Caco-2 (cell line): ENCODE results near the gene RTL1. TPM values are rescaled to one million over a fixed set of nuclear protein-coding genes. Genes with fewer than 3 reads are reported as not detected.

ENCODE experiments used
- BruUV-seq: library from RNA; stranded (reverse); fragments of 400-500 nt; replicated peaks from 2 replicates; lab custom pipeline; 2021; lab: Mats Ljungman, UMichigan
- CTCF ChIA-PET: fragments of 300-600 bp; sonication (Branson Sonifier 250); formaldehyde crosslinking; loops from one replicate; lab custom pipeline; 2022; ENCODE audit warnings: antibody characterized with exemption; lab: Charles Lee
- POLR2A ChIA-PET: fragments of 300-600 bp; sonication (Branson Sonifier 250); formaldehyde crosslinking; loops from one replicate; lab custom pipeline; 2022; ENCODE audit warnings: antibody characterized with exemption; lab: Charles Lee
- DNase-seq, 2 experiments: peaks; one replicate each; pipeline versions ENCODE4 v3.0.0 to v3.0.0-alpha.2; 2020 to 2022
- H3K27me3 ChIP-seq: replicated peaks from 2 replicates; pipeline ENCODE4 v1.6.0; 2011; ENCODE audit warnings: low read length; ENCODE audit not compliant: control insufficient read depth, insufficient read depth
- H3K36me3 ChIP-seq: 2 replicates; pipeline ENCODE4 v1.5.1; 2011; ENCODE audit warnings: low read length; ENCODE audit not compliant: control insufficient read depth, insufficient read depth
- H3K4me1 ChIP-seq: fragments of 250-450 bp; sonication (Bioruptor Pico); 2 replicates; pipeline ENCODE4 v1.5.1; 2020; ENCODE audit warnings: mild to moderate bottlenecking
- H3K4me3 ChIP-seq: 2 replicates; pipeline ENCODE4 v1.5.1; 2011; ENCODE audit warnings: low read depth, mild to moderate bottlenecking, control low read depth, low read length
- H3K9me3 ChIP-seq: fragments of 250-450 bp; sonication (Bioruptor Pico); 2 replicates; pipeline ENCODE4 v1.5.1; 2020; ENCODE audit warnings: mild to moderate bottlenecking, moderate library complexity
- H3K27ac Mint-ChIP-seq: one replicate; pipeline ENCODE4 v1.8.0; 2022; ENCODE audit warnings: mixed read lengths; ENCODE audit not compliant: unreplicated experiment
- H3K27me3 Mint-ChIP-seq: one replicate; pipeline ENCODE4 v1.8.0; 2022; ENCODE audit warnings: mixed read lengths; ENCODE audit not compliant: insufficient read depth, unreplicated experiment
- H3K36me3 Mint-ChIP-seq: one replicate; pipeline ENCODE4 v1.8.0; 2022; ENCODE audit warnings: mild to moderate bottlenecking, mixed read lengths; ENCODE audit not compliant: insufficient read depth, unreplicated experiment
- H3K4me1 Mint-ChIP-seq: one replicate; pipeline ENCODE4 v1.8.0; 2022; ENCODE audit warnings: low read depth, mixed read lengths; ENCODE audit not compliant: unreplicated experiment
- H3K4me3 Mint-ChIP-seq: one replicate; pipeline ENCODE4 v1.8.0; 2022; ENCODE audit warnings: mild to moderate bottlenecking, moderate library complexity, mixed read lengths; ENCODE audit not compliant: unreplicated experiment
- H3K9me3 Mint-ChIP-seq: one replicate; pipeline ENCODE4 v1.8.0; 2022; ENCODE audit warnings: mixed read lengths; ENCODE audit not compliant: unreplicated experiment
- intact Hi-C: fragments of 100-400 bp; cut with micrococcal nuclease; formaldehyde crosslinking; loops from one replicate; pipeline ENCODE4 v1.10.0; 2022; ENCODE audit not compliant: unreplicated experiment
- total RNA-seq: library from RNA; stranded (reverse); gene quantifications from 2 replicates; pipeline ENCODE4 v1.2.3, GENCODE V29; 2022
- TF ChIP-seq, protein P1 (sequence below), 2 experiments: fragments of 200-600 bp in 1 of 2; IDR thresholded peaks; 1 replicate in 1 of 2; 2 replicates in 1 of 2; pipeline versions ENCODE4 v1.5.1 to v1.8.0; 2011 to 2022; ENCODE audit warnings: antibody characterized with exemption in 1 of 2, control low read depth in 1 of 2, inconsistent platforms in 1 of 2, low read depth in 1 of 2, low read length in 1 of 2, mild to moderate bottlenecking in 1 of 2, moderate library complexity in 1 of 2; ENCODE audit not compliant: insufficient read depth in 1 of 2, severe bottlenecking in 1 of 2, unreplicated experiment in 1 of 2

RTL1 gene
- total RNA-seq, 1 experiment from 2014 or later = not detected

DNA sequence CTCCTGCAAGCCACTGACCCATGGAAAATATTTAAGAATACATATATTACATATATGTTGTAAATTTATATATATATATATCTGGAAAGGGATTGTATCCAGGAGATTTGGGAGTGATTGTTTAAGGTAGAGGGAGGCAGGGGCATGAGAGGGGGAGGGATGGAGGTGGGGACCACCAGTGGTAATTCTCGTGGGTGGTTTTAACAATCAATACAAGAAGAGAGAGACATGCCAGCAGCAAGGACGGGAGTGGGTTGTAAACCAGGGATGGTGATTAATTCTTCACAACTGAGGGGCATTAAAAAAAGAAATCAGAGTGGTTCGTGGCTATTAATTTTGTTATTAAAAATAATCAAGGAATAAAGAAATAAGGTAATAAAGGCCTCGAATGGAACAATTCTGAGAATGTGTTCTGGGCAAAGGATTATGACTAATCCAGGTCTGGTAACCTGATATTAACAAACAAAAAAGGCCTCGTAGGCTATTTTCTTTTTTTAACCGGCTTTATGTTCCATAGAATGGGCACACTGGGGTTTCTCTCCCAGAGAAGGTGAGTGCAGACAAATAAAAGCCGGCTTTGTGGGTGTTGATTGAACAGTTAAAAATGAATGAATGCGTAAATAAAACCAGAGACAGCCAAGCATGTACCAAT is 8.3 kb upstream of the RTL1 start:
- no TSS peak for BruUV-seq
- ChIA-PET CTCF (no interaction called here), POLR2A (no interaction called here)
- no peak overlapping the region for H3K4me3 Mint-ChIP-seq
- H3K9me3 Mint-ChIP-seq = no peaks in the 10 kb centered on the region
- H3K27ac Mint-ChIP-seq = no peak overlapping the region
- Histone ChIP-seq H3K27me3 (no peaks in the 10 kb centered on the region), H3K36me3 (no peaks in the 10 kb centered on the region), H3K4me1 (no peaks in the 10 kb centered on the region), H3K9me3 (no peaks in the 10 kb centered on the region), H3K4me3 (no peak overlapping the region)
- intact Hi-C loops = no loop called here
- TF ChIP-seq, protein P1, sequence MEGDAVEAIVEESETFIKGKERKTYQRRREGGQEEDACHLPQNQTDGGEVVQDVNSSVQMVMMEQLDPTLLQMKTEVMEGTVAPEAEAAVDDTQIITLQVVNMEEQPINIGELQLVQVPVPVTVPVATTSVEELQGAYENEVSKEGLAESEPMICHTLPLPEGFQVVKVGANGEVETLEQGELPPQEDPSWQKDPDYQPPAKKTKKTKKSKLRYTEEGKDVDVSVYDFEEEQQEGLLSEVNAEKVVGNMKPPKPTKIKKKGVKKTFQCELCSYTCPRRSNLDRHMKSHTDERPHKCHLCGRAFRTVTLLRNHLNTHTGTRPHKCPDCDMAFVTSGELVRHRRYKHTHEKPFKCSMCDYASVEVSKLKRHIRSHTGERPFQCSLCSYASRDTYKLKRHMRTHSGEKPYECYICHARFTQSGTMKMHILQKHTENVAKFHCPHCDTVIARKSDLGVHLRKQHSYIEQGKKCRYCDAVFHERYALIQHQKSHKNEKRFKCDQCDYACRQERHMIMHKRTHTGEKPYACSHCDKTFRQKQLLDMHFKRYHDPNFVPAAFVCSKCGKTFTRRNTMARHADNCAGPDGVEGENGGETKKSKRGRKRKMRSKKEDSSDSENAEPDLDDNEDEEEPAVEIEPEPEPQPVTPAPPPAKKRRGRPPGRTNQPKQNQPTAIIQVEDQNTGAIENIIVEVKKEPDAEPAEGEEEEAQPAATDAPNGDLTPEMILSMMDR (IDR thresholded peaks at IDR 0.05; ENCODE audit: insufficient read depth in 1 of 2, low read depth in 1 of 2, low read length in 1 of 2, severe bottlenecking in 1 of 2, unreplicated experiment in 1 of 2) = no peak
- no peaks in the 10 kb centered on the region for H3K36me3 Mint-ChIP-seq
- peaks cover 6% of the 10 kb centered on the region for H3K27me3 Mint-ChIP-seq
- H3K4me1 Mint-ChIP-seq = no peaks in the 10 kb centered on the region
- DNase-seq = no peak

DNA sequence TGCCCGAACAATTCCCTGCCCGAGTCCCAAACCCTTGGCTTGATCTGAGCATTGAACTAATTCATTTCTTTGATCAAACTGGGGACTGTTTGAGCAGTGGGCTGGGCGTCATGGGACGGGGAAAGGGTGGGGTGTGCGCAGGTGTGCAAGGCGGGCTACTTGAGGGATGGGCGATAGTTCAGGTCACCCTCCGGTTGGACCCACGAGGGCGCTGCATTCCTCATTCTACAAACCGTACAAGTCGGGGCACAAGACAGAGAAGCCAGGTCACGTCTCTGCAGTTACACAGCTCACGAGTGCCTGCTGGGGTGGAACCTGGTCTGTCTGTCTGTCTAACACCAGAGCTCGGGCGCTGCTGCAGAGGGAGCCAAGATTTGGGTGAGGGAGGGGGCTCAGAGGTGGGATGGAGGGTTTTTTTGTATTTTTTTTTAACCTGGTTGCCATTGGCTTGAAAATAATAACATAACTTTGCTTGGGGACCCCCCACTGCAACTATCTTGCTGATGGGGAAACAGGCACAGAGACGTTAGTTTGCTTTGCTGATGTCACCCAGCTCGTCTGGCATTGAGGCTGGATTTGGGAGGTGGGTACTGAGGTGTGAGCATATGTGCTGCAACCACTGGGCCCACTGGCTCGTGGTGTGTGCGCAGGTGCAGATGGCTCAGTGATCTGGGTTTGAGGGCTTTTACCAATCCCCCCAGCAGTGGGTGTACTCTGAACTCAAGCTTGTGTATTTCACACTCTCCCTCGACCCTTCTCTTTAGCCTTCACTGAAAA is 7.6 kb upstream of the RTL1 start:
- H3K36me3 ChIP-seq = no peaks in the 10 kb centered on the region
- peaks cover 6% of the 10 kb centered on the region for H3K27me3 Mint-ChIP-seq
- H3K4me1 ChIP-seq = no peaks in the 10 kb centered on the region
- intact Hi-C loops = no loop called here
- H3K9me3 Mint-ChIP-seq = no peaks in the 10 kb centered on the region
- CTCF ChIA-PET = no interaction called here
- no peak for DNase-seq
- no peaks in the 10 kb centered on the region for H3K36me3 Mint-ChIP-seq
- no peak overlapping the region for H3K27ac Mint-ChIP-seq
- no peak overlapping the region for H3K4me3 ChIP-seq
- TF ChIP-seq, protein P1 (IDR thresholded peaks at IDR 0.05; ENCODE audit: insufficient read depth in 1 of 2, low read depth in 1 of 2, low read length in 1 of 2, severe bottlenecking in 1 of 2, unreplicated experiment in 1 of 2) = no peak
- H3K27me3 ChIP-seq = no peaks in the 10 kb centered on the region
- H3K9me3 ChIP-seq = no peaks in the 10 kb centered on the region
- no TSS peak for BruUV-seq
- no peaks in the 10 kb centered on the region for H3K4me1 Mint-ChIP-seq
- POLR2A ChIA-PET = no interaction called here
- H3K4me3 Mint-ChIP-seq = no peak overlapping the region

DNA sequence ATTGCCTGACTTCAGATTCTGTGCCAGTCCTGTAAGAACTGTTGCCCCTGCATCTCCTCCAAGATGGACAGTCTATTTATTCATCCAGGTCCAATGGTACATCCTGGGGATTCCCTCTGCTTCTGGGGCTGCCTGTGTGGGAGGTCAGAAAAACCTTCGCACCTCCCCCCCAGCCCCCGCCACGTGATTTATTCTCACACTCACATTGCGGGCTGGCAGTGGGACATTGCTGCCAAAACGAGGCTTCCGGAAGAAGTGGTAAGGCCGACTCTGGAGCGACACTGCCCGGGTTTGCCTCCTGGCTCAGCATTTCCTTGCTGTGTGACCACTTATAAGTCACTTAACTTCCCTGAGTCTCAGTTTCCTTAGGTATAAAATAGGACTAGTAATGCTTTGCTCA is 5.9 kb upstream of the RTL1 start:
- no TSS peak for BruUV-seq
- peaks cover 14% of the 10 kb centered on the region for H3K27me3 Mint-ChIP-seq

More for the DNA sequence above, 5.9 kb upstream of the RTL1 start:
- H3K36me3 Mint-ChIP-seq = no peaks in the 10 kb centered on the region
- H3K4me1 Mint-ChIP-seq = no peaks in the 10 kb centered on the region
- H3K36me3 ChIP-seq = no peaks in the 10 kb centered on the region
- intact Hi-C loops = loop anchor here (5.0 to 10.0 kb wide), 2 partner anchors 328 to 525 kb away; no protein-coding TSS in a partner anchor
- no peak overlapping the region for H3K4me3 Mint-ChIP-seq
- CTCF ChIA-PET = no interaction called here
- POLR2A ChIA-PET = no interaction called here
- H3K4me1 ChIP-seq = no peaks in the 10 kb centered on the region
- no peaks in the 10 kb centered on the region for H3K27me3 ChIP-seq
- H3K9me3 Mint-ChIP-seq = no peaks in the 10 kb centered on the region
- H3K4me3 ChIP-seq = no peak overlapping the region
- no peak for DNase-seq
- TF ChIP-seq, protein P1 (IDR thresholded peaks at IDR 0.05; ENCODE audit: insufficient read depth in 1 of 2, low read depth in 1 of 2, low read length in 1 of 2, severe bottlenecking in 1 of 2, unreplicated experiment in 1 of 2) = no peak
- H3K9me3 ChIP-seq = no peaks in the 10 kb centered on the region
- H3K27ac Mint-ChIP-seq = no peak overlapping the region
